ENCODE measurements around the gene CDA. TPM values are rescaled to one million over a fixed set of nuclear protein-coding genes. Genes with fewer than 3 reads are reported as not detected.
A peak's percentile ranks its signal among the peaks of the same experiment; 100 is the strongest.

Gene CDA
- not detected for polyA plus RNA-seq (2012; ENCODE audit: low read depth, missing spikeins)

DNA sequence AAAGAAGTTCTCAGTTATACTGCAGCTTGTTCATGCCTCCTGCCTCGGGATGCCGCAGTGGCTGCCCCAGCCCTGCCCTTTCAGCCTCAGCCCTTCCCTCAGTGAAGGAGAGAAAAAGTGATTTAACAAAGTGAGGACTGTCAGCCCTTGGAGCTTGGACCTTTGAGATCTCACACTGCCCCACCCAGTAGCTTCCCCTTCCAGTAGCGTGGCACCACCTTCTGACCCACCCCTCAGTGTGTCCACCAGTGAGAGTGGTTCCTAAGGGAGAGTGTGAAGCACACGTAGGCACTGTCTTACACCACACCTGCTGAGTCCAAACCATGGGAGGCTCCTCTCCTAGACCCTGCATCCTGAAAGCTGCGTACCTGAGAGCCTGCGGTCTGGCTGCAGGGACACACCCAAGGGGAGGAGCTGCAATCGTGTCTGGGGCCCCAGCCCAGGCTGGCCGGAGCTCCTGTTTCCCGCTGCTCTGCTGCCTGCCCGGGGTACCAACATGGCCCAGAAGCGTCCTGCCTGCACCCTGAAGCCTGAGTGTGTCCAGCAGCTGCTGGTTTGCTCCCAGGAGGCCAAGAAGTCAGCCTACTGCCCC, at the start of gene CDA:
Gene CDA, plus strand, starts transcription at position 464 of the 592 bp plus-strand sequence. Its CDS starts 33 bp downstream, at position 497.
- DNase-seq (ENCODE audit: insufficient read length, low spot score) (no peak), FAIRE-seq (no peak)
- no peak for TF ChIP-seq SPI1 (IDR thresholded peaks at IDR 0.05; ENCODE audit: low read depth, low read length)
- TF ChIP-seq POU2F2 (IDR thresholded peaks at IDR 0.05; ENCODE audit: low read depth, low read length): no peak
- TF ChIP-seq POLR2A (IDR thresholded peaks at IDR 0.05; ENCODE audit: low read depth, low read length): no peak
- TF ChIP-seq PAX5 (IDR thresholded peaks at IDR 0.05; ENCODE audit: insufficient read depth, low read length, severe bottlenecking): no peak
- no peak for TF ChIP-seq POLR2AphosphoS5 (IDR thresholded peaks at IDR 0.05; ENCODE audit: low read depth, low read length)
- TF ChIP-seq TAF1 (IDR thresholded peaks at IDR 0.05; ENCODE audit: low read depth, low read length): no peak

GRCh38 chr1:20540281-20540680, 48.6 kb upstream of the CDA start:
- no peak for FAIRE-seq
- no peak for DNase-seq (ENCODE audit: insufficient read length, low spot score)
- TF ChIP-seq POLR2A (IDR thresholded peaks at IDR 0.05; ENCODE audit: low read depth, low read length): no peak

GRCh38 chr1:20546637-20547036, 42.3 kb upstream of the CDA start:
- DNase-seq (ENCODE audit: insufficient read length, low spot score) (no peak), FAIRE-seq (no peak)
- no peak for TF ChIP-seq TAF1 (IDR thresholded peaks at IDR 0.05; ENCODE audit: low read depth, low read length)
- no peak for TF ChIP-seq PAX5 (IDR thresholded peaks at IDR 0.05; ENCODE audit: insufficient read depth, low read length, severe bottlenecking)
- TF ChIP-seq POLR2AphosphoS5 (IDR thresholded peaks at IDR 0.05; ENCODE audit: low read depth, low read length): no peak
- TF ChIP-seq POU2F2 (IDR thresholded peaks at IDR 0.05; ENCODE audit: low read depth, low read length): no peak
- TF ChIP-seq POLR2A (IDR thresholded peaks at IDR 0.05; ENCODE audit: low read depth, low read length): no peak
- TF ChIP-seq SPI1 (IDR thresholded peaks at IDR 0.05; ENCODE audit: low read depth, low read length): no peak

DNA sequence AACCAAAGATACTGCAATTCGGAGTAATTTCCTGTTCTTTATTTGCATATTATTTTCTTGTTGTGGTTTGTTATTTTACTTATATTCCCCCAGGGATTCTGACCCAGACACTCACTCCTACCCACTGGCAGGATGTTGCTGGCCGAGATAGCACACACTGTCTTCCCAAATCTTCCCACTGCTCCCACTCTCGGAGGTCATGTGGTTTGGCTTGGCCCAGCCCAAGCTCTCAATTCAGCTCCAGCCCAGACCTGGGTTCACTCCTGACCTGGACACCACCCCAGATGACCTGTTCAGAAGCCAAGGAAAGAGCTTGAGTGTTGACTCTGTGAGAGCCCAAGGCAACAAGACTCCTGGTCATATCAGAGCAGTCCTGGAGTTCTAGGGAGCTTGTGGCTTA, 37.7 kb upstream of the CDA start:
- TF ChIP-seq POU2F2 (IDR thresholded peaks at IDR 0.05; ENCODE audit: low read depth, low read length) (no peak), PAX5 (IDR thresholded peaks at IDR 0.05; ENCODE audit: insufficient read depth, low read length, severe bottlenecking) (no peak), SPI1 (IDR thresholded peaks at IDR 0.05; ENCODE audit: low read depth, low read length) (no peak), POLR2A (IDR thresholded peaks at IDR 0.05; ENCODE audit: low read depth, low read length) (no peak), POLR2AphosphoS5 (IDR thresholded peaks at IDR 0.05; ENCODE audit: low read depth, low read length) (no peak), TAF1 (IDR thresholded peaks at IDR 0.05; ENCODE audit: low read depth, low read length) (no peak)
- DNase-seq (ENCODE audit: insufficient read length, low spot score): no peak
- FAIRE-seq: no peak

DNA sequence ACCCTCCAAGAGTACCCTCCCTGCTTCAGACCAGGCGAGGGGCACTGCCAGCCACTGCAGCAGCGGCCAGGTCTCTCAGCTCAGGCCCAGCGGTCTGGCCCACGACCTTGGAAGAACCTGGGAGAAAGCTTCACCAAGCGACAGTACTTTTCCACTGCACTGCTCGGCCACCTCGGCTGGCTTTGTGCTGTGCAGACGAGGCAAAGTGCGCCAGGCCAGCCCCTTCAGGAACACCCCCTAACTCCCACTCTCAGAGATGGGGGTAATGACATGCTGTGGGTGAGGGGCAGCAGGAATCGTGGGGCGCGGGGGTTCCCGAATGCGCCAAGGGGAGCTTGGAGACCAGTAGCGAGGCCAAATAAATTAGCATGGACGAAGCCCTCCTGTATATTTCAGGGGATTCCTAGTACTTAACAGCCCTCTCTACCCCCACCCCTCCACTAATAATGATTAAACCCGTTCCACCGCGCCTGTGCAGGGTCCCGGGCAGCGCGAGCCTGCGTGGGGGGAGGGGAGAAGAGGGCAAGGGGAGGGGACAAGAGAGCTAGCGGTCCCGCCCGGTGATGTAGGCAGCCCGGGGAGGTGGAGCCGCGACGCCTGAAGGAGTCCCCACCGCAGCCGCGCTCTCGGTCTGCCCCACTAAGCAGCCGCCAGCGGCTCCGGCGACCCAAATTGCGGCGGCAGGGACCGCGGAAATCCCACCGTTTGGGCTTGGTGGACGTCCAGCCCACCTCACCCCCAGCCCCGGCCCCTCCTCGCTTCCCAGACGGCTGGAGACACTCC, 36.8 kb upstream of the CDA start, which contains the start of gene FAM43B:
Gene FAM43B, plus strand, starts transcription at position 629 of the 783 bp plus-strand sequence. CDS start 401 bp downstream, outside the sequence.
- peak; percentile 50 for DNase-seq (ENCODE audit: insufficient read length, low spot score)
- no peak for FAIRE-seq
- TF ChIP-seq POLR2A (IDR thresholded peaks at IDR 0.05; ENCODE audit: low read depth, low read length): no peak
- no peak for TF ChIP-seq POU2F2 (IDR thresholded peaks at IDR 0.05; ENCODE audit: low read depth, low read length)
- TF ChIP-seq SPI1 (IDR thresholded peaks at IDR 0.05; ENCODE audit: low read depth, low read length): no peak
- TF ChIP-seq TAF1 (IDR thresholded peaks at IDR 0.05; ENCODE audit: low read depth, low read length): no peak
- no peak for TF ChIP-seq PAX5 (IDR thresholded peaks at IDR 0.05; ENCODE audit: insufficient read depth, low read length, severe bottlenecking)
- no peak for TF ChIP-seq POLR2AphosphoS5 (IDR thresholded peaks at IDR 0.05; ENCODE audit: low read depth, low read length)

DNA sequence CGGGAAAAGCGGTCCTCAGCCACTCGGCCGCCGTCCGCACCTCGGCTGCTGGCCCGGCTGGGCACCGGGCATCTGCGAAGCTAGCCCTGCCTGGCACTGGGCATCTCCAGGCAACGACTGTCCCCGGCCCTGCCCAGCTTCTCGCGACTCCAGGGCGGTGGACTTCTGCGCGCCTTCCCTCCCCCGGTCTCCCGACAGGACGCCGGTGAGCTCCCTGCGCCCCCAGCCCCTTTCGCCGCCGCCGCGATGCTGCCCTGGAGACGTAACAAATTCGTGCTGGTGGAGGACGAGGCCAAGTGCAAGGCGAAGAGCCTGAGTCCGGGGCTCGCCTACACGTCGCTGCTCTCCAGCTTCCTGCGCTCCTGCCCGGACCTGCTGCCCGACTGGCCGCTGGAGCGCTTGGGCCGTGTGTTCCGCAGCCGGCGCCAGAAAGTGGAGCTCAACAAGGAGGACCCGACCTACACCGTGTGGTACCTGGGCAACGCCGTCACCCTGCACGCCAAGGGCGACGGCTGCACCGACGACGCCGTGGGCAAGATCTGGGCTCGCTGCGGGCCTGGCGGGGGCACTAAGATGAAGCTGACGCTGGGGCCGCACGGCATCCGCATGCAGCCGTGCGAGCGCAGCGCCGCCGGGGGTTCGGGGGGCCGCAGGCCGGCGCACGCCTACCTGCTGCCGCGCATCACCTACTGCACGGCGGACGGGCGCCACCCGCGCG, 36.0 kb upstream of the CDA start:
- DNase-seq (ENCODE audit: insufficient read length, low spot score) (peak; percentile 30), FAIRE-seq (no peak)
- TF ChIP-seq SPI1 (IDR thresholded peaks at IDR 0.05; ENCODE audit: low read depth, low read length) (no peak), TAF1 (IDR thresholded peaks at IDR 0.05; ENCODE audit: low read depth, low read length) (no peak)

- TF ChIP-seq PAX5 (IDR thresholded peaks at IDR 0.05; ENCODE audit: insufficient read depth, low read length, severe bottlenecking) (no peak), POU2F2 (IDR thresholded peaks at IDR 0.05; ENCODE audit: low read depth, low read length) (no peak), POLR2A (IDR thresholded peaks at IDR 0.05; ENCODE audit: low read depth, low read length) (no peak), SPI1 (IDR thresholded peaks at IDR 0.05; ENCODE audit: low read depth, low read length) (no peak), POLR2AphosphoS5 (IDR thresholded peaks at IDR 0.05; ENCODE audit: low read depth, low read length) (no peak), TAF1 (IDR thresholded peaks at IDR 0.05; ENCODE audit: low read depth, low read length) (no peak)
- DNase-seq (ENCODE audit: insufficient read length, low spot score) (no peak), FAIRE-seq (no peak)
Observed at GRCh38 chr1:20555025-20555757, 33.7 kb upstream of the CDA start.

- DNase-seq (ENCODE audit: insufficient read length, low spot score) (no peak), FAIRE-seq (no peak)
- TF ChIP-seq POLR2AphosphoS5 (IDR thresholded peaks at IDR 0.05; ENCODE audit: low read depth, low read length) (no peak), SPI1 (IDR thresholded peaks at IDR 0.05; ENCODE audit: low read depth, low read length) (peak; percentile 56)
Observed at GRCh38 chr1:20555758-20556120, 33.2 kb upstream of the CDA start.

DNA sequence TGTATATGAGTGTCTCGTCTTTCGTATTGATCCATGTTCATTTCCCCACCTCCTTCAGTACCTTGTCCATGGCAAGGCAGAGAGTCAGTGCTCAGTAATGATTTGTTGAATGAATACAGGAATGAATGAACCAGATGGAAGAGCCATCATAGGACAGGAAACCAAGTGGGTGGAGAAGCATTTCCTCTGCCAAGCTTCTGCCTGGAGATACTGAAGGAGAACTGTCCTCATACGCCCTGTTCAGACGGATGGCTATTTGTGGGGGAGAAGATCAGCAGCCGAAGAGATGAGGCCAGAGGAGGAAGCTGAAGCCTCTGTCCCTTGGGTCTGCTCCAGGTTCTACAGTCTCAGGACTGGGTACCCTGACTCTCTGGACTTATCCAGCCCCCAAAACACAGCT, 30.7 kb upstream of the CDA start:
- TF ChIP-seq POLR2A (IDR thresholded peaks at IDR 0.05; ENCODE audit: low read depth, low read length) (no peak), SPI1 (IDR thresholded peaks at IDR 0.05; ENCODE audit: low read depth, low read length) (no peak), POLR2AphosphoS5 (IDR thresholded peaks at IDR 0.05; ENCODE audit: low read depth, low read length) (no peak), PAX5 (IDR thresholded peaks at IDR 0.05; ENCODE audit: insufficient read depth, low read length, severe bottlenecking) (no peak), TAF1 (IDR thresholded peaks at IDR 0.05; ENCODE audit: low read depth, low read length) (no peak), POU2F2 (IDR thresholded peaks at IDR 0.05; ENCODE audit: low read depth, low read length) (no peak)
- no peak for FAIRE-seq
- DNase-seq (ENCODE audit: insufficient read length, low spot score): no peak

Data from GM12891 (cell line).